OCI-LY7 (cell line): Measurements from ENCODE around the gene PPTC7.
A peak's percentile ranks its signal among the peaks of the same experiment; 100 is the strongest.
"Not testable (repeated sequence)": the region's sequence is repeated elsewhere in the genome, so short reads cannot be mapped to it uniquely, and the experiment has no call there.

Source experiments
- EZH2phosphoT487 ChIP-seq: fragments of 200-600 bp; sonication (generic); IDR thresholded peaks from 2 replicates; pipeline ENCODE4 v1.6.1; 2018; ENCODE audit warnings: low read depth, borderline replicate concordance, mild to moderate bottlenecking, mixed run types, antibody characterized with exemption, low read length, moderate library complexity, mixed read lengths
- TF ChIP-seq, protein P1 (sequence below): fragments of 200-600 bp; sonication (generic); conservative IDR thresholded peaks from 2 replicates; pipeline ENCODE4 v1.5.1; 2014; ENCODE audit warnings: mild to moderate bottlenecking, antibody characterized with exemption, low read length, moderate library complexity, mixed read lengths

GRCh38 chr12:110602085-110602814 lies 19.1 kb upstream of the PPTC7 start:
- TF ChIP-seq, protein P1, sequence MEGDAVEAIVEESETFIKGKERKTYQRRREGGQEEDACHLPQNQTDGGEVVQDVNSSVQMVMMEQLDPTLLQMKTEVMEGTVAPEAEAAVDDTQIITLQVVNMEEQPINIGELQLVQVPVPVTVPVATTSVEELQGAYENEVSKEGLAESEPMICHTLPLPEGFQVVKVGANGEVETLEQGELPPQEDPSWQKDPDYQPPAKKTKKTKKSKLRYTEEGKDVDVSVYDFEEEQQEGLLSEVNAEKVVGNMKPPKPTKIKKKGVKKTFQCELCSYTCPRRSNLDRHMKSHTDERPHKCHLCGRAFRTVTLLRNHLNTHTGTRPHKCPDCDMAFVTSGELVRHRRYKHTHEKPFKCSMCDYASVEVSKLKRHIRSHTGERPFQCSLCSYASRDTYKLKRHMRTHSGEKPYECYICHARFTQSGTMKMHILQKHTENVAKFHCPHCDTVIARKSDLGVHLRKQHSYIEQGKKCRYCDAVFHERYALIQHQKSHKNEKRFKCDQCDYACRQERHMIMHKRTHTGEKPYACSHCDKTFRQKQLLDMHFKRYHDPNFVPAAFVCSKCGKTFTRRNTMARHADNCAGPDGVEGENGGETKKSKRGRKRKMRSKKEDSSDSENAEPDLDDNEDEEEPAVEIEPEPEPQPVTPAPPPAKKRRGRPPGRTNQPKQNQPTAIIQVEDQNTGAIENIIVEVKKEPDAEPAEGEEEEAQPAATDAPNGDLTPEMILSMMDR = peak; percentile 87
- TF ChIP-seq EZH2phosphoT487 = not testable (repeated sequence)
